Stimulated activated naive CD8-positive, alpha-beta T cell treated with anti-CD3 and anti-CD28 coated beads, Interleukin-15, Interleukin-2, amounts not matched to agents 100 ng/mL and 50 ng/mL, for 24 hours (primary cell): ENCODE results near the gene RNH1.

Experiments used
- H3K27ac Mint-ChIP-seq: one replicate; pipeline ENCODE4 v1.8.0; 2021; ENCODE audit warnings: mild to moderate bottlenecking, mixed read lengths
- H3K27me3 Mint-ChIP-seq: one replicate; pipeline ENCODE4 v1.8.0; 2021; ENCODE audit warnings: mixed read lengths
- H3K36me3 Mint-ChIP-seq: one replicate; pipeline ENCODE4 v1.8.0; 2021; ENCODE audit warnings: low read depth, mixed read lengths
- H3K4me1 Mint-ChIP-seq: one replicate; pipeline ENCODE4 v1.8.0; 2021; ENCODE audit warnings: low read depth, mixed read lengths
- H3K4me3 Mint-ChIP-seq: one replicate; pipeline ENCODE4 v1.8.0; 2021; ENCODE audit warnings: mild to moderate bottlenecking, mixed read lengths
- H3K9me3 Mint-ChIP-seq: one replicate; pipeline ENCODE4 v1.8.0; 2021; ENCODE audit warnings: mixed read lengths

Gene RNH1

DNA sequence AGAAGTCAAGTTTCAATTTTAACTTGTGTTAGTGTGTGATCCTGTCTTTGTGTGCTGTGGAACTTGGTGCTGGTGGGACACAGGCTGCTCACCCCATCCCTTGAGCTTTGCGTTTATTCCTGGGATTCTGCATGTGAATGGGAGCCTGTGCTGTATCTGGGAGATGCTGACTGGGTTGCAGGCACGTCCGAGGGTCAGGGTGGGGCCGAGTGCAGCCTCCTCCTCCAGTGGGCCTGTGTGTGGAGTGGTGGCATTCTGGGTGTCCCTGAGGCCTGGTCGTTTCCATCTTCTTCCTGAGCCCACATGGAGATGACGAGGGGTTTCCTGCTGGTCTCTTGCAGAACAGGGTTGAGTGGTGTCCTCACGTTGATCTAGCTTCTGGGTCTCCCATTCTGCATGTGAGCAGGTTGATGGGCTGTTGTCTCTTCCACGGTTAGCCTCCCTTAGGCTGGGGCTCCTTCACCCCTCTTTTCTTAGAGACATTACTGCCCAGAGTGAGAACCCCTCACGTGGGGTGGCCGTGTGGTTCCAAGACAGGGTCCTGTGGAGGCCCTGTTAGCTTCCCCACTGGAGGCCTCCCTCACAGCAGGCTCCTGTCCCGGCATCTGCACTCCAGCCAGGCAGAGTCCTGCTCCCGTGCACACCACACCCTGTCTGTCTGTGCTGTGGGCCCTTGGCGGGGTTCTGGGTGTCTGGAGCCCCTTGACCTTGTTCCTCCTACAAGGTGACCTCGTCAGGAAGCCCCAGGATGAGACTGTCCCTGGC is 52.1 kb downstream of the RNH1 start:
- Mint-ChIP-seq H3K9me3 (no peaks in the 10 kb centered on the region), H3K36me3 (peaks cover 27% of the 10 kb centered on the region), H3K4me3 (no peak overlapping the region), H3K27me3 (no peaks in the 10 kb centered on the region), H3K27ac (no peak overlapping the region), H3K4me1 (peaks cover 40% of the 10 kb centered on the region)

DNA sequence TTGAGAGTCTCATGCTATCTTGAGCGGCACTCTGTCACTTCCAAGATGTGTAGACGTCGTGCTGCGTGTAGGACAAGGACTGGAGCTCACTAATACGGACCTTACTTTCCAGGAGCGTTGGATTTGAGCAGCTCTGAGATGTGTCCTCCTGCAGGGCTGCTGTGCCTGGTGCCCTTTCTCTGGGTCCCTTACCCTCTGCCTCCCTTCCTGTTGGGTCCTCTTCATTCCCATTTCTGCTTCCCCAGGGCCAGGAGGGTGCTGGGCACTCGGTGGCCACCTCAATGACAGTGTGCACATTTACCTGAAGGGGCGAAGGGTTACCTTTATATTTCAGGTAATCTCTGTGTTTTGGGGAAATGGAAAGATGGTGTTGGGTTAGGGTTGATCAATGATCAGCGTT is 53.0 kb downstream of the RNH1 start:
- Mint-ChIP-seq H3K27me3 (no peaks in the 10 kb centered on the region), H3K9me3 (no peaks in the 10 kb centered on the region), H3K36me3 (peaks cover 27% of the 10 kb centered on the region), H3K4me1 (peaks cover 48% of the 10 kb centered on the region), H3K4me3 (no peak overlapping the region), H3K27ac (no peak overlapping the region)

DNA sequence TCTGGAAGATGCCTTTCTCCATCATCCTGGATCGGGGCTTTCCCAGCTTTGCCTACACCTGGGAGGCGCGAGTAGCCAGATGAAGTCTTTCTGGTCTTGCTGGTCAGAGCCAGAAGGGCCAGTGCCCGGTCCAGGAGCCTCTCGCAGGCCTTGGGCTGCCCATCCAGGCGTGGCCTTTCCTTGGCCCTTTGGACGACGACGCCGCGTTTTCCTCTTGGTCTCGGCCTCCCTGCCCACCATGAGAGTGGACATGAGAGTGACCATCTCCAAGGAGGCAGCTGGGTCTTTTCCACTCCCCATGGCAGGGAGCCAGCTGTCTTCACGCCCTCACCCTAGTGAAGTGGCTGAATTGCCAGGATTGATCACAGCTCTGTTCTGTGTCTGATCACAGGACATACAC is 53.5 kb downstream of the RNH1 start:
- Mint-ChIP-seq H3K4me1 (peaks cover 53% of the 10 kb centered on the region), H3K27me3 (no peaks in the 10 kb centered on the region), H3K36me3 (peaks cover 27% of the 10 kb centered on the region), H3K9me3 (no peaks in the 10 kb centered on the region), H3K4me3 (no peak overlapping the region), H3K27ac (no peak overlapping the region)

DNA sequence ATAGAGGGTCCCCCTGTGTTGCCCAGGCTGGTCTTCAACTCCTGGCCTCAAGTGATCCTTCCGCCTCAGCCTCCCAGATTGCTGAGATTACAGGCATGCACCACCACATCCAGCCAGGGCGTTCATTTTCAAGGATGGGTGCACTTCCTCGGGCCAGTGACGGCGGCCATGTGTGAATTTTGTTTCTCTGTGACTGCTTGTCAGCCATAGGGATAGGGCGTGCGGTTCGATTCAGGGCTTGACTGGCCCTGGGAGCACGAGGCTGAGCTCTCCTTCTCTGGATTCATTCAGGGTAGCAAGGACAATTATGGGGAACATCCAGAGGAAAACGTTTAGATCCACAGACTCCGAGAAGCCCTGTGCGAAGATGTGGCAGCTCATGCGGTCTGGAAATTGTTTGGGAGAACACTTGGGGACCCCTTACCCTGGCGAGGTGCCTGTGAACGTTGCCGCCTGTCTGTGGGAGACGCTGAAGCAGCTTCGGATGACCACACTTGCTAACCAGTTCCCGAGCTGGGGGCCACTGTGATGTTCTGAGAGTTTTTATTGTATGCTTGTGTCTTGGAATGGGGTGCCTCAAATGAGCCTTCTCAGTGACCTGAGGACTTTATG is 54.0 kb downstream of the RNH1 start:
- Mint-ChIP-seq H3K9me3 (no peaks in the 10 kb centered on the region), H3K36me3 (peaks cover 27% of the 10 kb centered on the region), H3K4me1 (peaks cover 56% of the 10 kb centered on the region), H3K4me3 (no peak overlapping the region), H3K27ac (no peak overlapping the region), H3K27me3 (no peaks in the 10 kb centered on the region)

DNA sequence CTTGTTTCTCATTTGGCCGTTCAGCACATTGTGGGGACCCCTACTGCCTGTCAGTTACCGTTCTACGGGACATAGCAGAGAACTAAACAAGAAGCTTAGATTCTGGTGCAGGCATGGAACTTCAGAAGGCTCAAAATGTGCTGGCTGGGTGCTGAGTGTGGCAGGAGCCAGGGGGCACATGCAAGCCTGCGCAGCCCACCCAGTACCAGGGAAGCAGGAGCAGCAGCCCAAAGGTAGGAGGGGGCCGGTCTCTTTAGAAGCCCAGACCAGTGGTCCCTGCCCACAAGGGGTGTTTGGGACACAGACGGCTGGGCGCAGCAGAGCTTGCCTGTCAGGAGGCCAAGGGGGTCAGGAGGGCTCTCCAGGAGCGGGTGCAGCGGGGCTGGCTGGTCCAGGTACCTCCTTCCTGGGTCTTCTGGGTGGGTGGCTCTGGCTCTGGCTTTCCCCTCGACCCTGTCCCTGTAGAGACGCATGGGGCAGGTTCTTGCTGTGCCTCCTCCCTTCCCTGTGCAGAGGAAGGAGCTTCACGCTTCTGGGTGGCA is 54.8 kb downstream of the RNH1 start:
- H3K4me3 Mint-ChIP-seq: no peak overlapping the region
- peaks cover 49% of the 10 kb centered on the region for H3K4me1 Mint-ChIP-seq
- no peak overlapping the region for H3K27ac Mint-ChIP-seq
- H3K9me3 Mint-ChIP-seq: no peaks in the 10 kb centered on the region
- no peaks in the 10 kb centered on the region for H3K27me3 Mint-ChIP-seq
- H3K36me3 Mint-ChIP-seq: peaks cover 24% of the 10 kb centered on the region

DNA sequence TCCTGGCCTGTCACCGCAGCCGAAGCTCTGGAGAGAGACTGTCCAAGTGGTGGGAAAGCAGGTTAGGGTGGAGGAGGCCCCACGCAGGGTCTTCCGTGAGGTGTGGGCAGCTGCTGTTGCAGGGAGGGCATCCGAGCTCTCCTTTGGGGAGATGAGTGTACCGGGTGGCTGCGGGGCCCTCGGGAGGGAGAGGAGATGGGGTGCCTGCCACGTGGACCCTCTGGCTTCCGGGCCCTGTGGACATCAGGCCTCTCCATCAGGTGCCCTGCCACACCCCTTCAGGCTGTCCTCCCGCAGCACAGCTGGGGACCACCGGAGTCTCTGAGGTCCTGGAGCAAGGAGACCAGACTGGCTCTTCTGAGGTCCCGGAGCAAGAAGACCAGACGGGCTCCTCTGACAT is 55.3 kb downstream of the RNH1 start:
- Mint-ChIP-seq H3K36me3 (peaks cover 19% of the 10 kb centered on the region), H3K9me3 (no peaks in the 10 kb centered on the region), H3K27me3 (no peaks in the 10 kb centered on the region), H3K4me3 (peak overlapping the region; percentile 98), H3K27ac (peak overlapping the region; percentile 94), H3K4me1 (peaks cover 44% of the 10 kb centered on the region)

DNA sequence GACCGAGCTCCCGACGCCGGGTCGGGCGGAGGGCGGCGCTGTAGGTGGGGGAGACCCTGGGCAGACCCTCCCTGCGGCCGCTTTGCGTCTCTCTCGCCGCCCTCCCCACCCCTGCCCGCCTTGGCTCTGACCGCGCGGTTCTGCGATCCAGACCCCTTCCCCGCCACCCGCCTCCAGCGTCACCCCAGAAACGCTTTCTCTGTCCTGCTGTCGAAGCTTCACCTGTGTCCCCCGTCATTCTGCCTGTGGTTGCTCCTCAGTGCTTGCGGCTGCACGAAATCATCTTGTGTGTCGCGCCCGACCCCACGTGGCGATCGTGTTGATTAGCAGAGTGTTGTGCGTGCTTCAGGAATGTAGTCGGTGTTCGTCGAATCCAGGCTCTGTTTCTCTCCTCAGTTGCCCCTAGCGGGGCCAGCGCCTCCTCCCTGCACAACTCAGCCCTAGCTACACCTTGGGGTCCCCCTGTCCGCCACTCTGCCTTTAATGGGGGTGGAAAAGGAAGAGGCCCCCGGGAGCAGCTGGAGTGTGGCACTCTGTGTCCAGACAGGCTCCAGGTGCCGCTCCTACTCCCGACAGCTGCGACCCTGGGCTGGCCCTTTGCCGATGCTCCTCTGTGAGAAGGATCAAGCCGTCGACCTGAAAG is 56.1 kb downstream of the RNH1 start:
- Mint-ChIP-seq H3K36me3 (peaks cover 18% of the 10 kb centered on the region), H3K9me3 (no peaks in the 10 kb centered on the region), H3K4me1 (peaks cover 36% of the 10 kb centered on the region), H3K27ac (peak overlapping the region; percentile 94), H3K4me3 (peak overlapping the region; percentile 98), H3K27me3 (no peaks in the 10 kb centered on the region)

DNA sequence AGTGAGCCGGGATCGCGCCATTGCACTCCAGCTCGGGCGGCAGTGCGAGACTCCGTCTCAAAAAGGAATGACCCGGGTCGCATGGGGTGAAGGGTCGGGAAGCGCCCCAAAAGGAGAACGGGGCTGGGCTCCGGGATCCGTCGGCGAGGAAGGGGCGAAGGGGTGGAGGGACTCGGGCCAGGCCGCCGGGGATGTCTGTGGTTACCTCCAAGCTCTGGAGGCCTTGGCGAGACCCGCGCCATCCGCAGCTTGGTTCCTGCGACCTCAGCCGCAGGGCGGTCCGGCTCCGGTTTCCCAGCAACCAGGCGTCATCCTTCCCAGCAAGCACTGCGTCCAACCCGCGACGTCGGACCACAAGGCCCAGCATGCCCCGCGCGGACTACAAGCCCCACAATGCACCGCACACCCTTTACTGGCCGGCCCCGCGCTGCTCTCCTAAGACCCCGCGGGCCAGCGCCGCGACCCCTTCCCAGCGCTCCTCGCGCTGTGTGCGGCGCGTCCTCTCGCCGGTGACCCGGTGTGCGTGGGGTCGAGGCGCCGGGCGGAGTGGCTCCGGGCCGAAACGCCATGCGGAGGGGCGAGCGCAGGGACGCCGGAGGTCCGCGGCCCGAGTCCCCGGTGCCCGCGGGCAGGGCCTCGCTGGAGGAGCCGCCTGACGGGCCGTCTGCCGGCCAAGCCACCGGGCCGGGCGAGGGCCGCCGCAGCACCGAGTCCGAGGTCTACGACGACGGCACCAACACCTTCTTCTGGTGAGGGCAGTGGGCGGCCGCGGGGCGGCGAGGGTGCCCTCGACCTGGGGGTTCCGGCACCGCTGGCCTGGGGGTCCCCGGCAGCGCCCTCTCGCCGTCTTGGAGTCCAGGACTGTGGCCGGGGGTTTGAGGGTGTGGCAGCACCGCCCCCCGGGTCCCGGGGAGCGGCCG is 56.9 kb downstream of the RNH1 start, which contains the start of gene PTDSS2:
Gene PTDSS2 (plus strand): TSS at position 391 of the 920 bp plus-strand sequence. CDS start 177 bp downstream, at position 568.
- H3K36me3 Mint-ChIP-seq: peaks cover 18% of the 10 kb centered on the region
- H3K4me1 Mint-ChIP-seq: peaks cover 31% of the 10 kb centered on the region
- peak within 1 kb of the TSS; percentile 94 for H3K27ac Mint-ChIP-seq
- H3K27me3 Mint-ChIP-seq: no peaks in the 10 kb centered on the region
- H3K9me3 Mint-ChIP-seq: no peaks in the 10 kb centered on the region
- H3K4me3 Mint-ChIP-seq: peak within 1 kb of the TSS; percentile 98

DNA sequence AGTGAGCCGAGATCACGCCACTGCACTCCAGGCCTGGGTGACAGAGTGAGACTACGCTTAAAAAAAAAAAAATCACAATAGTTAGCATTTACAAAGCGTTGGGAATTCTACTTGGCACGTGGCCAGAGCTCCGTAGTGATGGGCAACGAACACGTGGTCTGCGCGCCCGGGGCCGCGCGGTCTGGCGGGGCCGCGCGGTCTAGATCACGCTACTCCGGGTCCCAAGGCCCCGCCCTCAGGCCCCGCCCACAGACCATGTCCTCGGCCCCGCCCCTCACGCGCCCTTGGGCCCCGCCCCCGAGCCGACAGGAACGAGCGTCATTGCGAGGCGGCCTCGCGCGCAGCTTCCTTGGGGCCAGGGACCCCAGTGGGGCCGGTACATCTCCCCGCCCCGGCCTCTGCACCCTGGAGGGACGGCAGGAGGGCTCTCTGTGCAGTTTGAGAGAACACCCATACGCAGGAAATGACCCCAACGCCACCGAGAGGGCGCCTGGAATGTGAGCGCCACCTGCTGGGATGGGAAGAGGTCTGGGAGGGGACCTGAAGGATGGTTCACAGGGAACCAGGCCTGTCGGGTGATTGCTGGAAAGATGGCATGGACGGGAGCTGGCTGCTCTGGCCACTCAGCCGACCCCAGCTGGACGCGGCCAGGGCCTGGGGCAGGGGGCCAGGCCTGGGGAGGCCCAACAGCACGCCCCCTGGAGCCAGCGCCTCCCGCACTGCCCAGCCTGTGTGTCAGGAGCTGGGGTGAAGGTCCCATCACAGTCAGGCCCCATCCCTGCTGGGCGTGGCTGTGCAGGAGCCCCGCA is 58.9 kb downstream of the RNH1 start:
- peak overlapping the region; percentile 87 for H3K27ac Mint-ChIP-seq
- no peaks in the 10 kb centered on the region for H3K27me3 Mint-ChIP-seq
- H3K4me1 Mint-ChIP-seq: peaks cover 31% of the 10 kb centered on the region
- peaks cover 9% of the 10 kb centered on the region for H3K36me3 Mint-ChIP-seq
- peak overlapping the region; percentile 90 for H3K4me3 Mint-ChIP-seq
- H3K9me3 Mint-ChIP-seq: no peaks in the 10 kb centered on the region

DNA sequence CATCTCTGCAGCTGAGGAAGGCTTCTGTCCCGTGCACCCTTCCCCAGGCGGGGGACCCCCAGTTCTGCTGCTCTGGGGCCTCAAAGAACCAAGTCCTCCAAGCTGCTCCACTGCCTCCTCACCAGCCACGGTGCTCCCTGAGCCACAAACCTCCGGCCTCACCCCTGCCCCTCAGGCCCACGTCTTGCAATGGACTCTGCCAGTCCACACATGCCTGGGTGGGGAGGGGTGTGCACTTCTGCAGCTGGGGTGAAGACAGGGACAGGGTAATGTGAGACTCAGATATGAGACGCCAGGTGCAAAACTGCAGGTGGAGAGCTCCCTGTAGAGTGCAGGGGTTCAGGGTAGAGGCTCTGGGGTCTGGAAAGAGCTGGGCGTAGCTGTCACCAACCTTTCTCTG is 60.2 kb downstream of the RNH1 start:
- no peaks in the 10 kb centered on the region for H3K27me3 Mint-ChIP-seq
- no peaks in the 10 kb centered on the region for H3K9me3 Mint-ChIP-seq
- peaks cover 27% of the 10 kb centered on the region for H3K4me1 Mint-ChIP-seq
- H3K36me3 Mint-ChIP-seq: peaks cover 6% of the 10 kb centered on the region
- H3K4me3 Mint-ChIP-seq: no peak overlapping the region
- no peak overlapping the region for H3K27ac Mint-ChIP-seq

DNA sequence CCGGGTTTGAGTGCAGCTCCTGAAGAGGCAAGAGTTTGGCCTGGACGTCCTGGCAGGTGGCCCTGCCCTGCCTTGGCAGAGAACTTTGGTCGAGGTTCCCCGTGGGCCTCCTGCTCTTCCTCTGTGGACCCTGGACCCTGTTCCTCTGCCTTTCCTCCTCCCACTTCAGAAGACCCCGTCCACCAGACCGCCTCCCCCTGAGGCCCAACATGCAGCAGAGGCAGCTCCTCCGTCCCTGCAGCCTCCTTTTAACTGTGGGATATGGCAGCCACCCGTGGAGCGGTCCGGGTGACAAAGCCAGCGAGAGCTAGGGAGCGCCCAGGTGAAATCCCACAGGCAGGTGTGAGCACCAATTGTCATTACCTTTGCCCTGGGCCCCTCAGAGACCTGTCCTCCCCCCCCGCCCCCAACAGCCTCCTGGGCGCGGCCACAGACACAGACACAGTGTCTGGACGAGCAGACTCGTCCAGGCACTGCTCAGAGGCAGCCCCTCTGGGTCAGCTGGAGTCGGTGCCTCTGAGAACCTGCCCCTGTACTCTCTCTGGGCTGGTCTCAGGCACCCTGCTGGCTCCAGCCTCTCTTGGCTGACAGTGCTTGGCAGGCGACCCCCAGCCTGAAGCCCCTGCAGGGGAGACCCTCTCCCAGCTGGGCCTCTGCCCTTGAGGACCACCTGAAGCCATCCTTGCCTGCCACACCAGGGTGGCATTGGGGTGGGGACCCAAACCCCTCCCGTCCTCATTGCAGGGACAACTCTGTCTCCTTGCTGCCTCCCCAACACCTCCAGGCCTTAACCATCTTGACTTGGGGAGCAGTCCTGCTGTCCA is 61.1 kb downstream of the RNH1 start:
- peak overlapping the region; percentile 65 for H3K27ac Mint-ChIP-seq
- no peak overlapping the region for H3K4me3 Mint-ChIP-seq
- no peaks in the 10 kb centered on the region for H3K9me3 Mint-ChIP-seq
- H3K36me3 Mint-ChIP-seq: peaks cover under 1% of the 10 kb centered on the region
- H3K27me3 Mint-ChIP-seq: no peaks in the 10 kb centered on the region
- H3K4me1 Mint-ChIP-seq: peaks cover 22% of the 10 kb centered on the region
